Tibial artery (tissue), 4 donors: ENCODE results near the gene PML.

Source experiments
- DNase-seq, 2 donors: peaks; one replicate each; pipeline ENCODE4 v3.0.0-alpha.2; 2019
- H3K27ac ChIP-seq, 2 donors: fragments of 200-600 bp; sonication (generic) in 1 of 2; 1 replicate in 1 of 2; 2 replicates in 1 of 2; pipeline ENCODE4 v1.5.1; 2018 to 2019; ENCODE audit warnings: mild to moderate bottlenecking in 1 of 2
- H3K27me3 ChIP-seq, 2 donors: fragments of 200-600 bp; sonication (generic) in 1 of 2; one replicate each; pipeline versions ENCODE4 v1.5.1 to v1.6.0; 2016 to 2019
- H3K36me3 ChIP-seq, 3 donors: fragments of 200-600 bp; sonication (generic) in 2 of 3; one replicate each; pipeline ENCODE4 v1.5.1; 2016 to 2019; ENCODE audit warnings: mild to moderate bottlenecking in 2 of 3
- H3K4me1 ChIP-seq, 4 donors: fragments of 200-600 bp; sonication (generic) in 2 of 4; 1 replicate in 3 of 4; 2 replicates in 1 of 4; pipeline ENCODE4 v1.5.1; 2016 to 2019
- H3K4me3 ChIP-seq, 2 donors: fragments of 200-600 bp; sonication (generic) in 1 of 2; 1 replicate in 1 of 2; 2 replicates in 1 of 2; pipeline ENCODE4 v1.5.1; 2018 to 2019; ENCODE audit warnings: mild to moderate bottlenecking in 2 of 2
- H3K9me3 ChIP-seq, 3 donors: fragments of 200-600 bp; sonication (generic) in 1 of 3; one replicate each; pipeline ENCODE4 v1.5.1; 2016 to 2019
- intact Hi-C: fragments of 100-400 bp; cut with DNase I; formaldehyde crosslinking; loops from one replicate; pipeline ENCODE4 v1.15.0; 2023; ENCODE audit warnings: low total_unique reads
- TF ChIP-seq, protein P1 (sequence below), 2 experiments: fragments of 200-600 bp in 1 of 2; fragments of 450-650 bp in 1 of 2; IDR thresholded peaks; one replicate each; pipeline ENCODE4 v1.5.1; 2017 to 2019; ENCODE audit warnings: antibody characterized with exemption in 2 of 2, mild to moderate bottlenecking in 1 of 2, moderate library complexity in 1 of 2

The PML gene, protein sequence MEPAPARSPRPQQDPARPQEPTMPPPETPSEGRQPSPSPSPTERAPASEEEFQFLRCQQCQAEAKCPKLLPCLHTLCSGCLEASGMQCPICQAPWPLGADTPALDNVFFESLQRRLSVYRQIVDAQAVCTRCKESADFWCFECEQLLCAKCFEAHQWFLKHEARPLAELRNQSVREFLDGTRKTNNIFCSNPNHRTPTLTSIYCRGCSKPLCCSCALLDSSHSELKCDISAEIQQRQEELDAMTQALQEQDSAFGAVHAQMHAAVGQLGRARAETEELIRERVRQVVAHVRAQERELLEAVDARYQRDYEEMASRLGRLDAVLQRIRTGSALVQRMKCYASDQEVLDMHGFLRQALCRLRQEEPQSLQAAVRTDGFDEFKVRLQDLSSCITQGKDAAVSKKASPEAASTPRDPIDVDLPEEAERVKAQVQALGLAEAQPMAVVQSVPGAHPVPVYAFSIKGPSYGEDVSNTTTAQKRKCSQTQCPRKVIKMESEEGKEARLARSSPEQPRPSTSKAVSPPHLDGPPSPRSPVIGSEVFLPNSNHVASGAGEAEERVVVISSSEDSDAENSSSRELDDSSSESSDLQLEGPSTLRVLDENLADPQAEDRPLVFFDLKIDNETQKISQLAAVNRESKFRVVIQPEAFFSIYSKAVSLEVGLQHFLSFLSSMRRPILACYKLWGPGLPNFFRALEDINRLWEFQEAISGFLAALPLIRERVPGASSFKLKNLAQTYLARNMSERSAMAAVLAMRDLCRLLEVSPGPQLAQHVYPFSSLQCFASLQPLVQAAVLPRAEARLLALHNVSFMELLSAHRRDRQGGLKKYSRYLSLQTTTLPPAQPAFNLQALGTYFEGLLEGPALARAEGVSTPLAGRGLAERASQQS

DNA sequence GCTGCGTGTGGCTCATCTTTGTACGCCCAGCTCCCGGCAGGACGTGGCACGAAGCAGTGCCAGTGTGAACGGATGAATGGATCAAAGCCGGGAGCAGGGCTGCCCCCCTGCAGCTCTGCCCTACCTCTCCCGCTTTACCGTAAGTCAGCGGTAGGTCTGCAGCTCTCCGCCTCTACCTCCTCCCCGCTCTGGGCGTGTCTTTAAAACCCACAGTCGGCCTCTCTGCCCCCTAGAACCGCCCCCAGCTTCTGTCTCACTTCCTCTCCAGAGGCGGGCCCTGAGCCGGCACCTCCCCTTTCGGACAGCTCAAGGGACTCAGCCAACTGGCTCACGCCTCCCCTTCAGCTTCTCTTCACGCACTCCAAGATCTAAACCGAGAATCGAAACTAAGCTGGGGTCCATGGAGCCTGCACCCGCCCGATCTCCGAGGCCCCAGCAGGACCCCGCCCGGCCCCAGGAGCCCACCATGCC, at the start of gene PML:
TSS of gene PML (plus strand) at position 304 of the 471 bp plus-strand sequence. CDS start at position 401, 97 bp downstream.
- peak; percentile 98 to 99 for DNase-seq
- peaks cover 0 to 20% (median 12%) of the 10 kb centered on the region in 3 donors for H3K36me3 ChIP-seq
- H3K27me3 ChIP-seq = no peaks in the 10 kb centered on the region
- H3K4me3 ChIP-seq = peak within 1 kb of the TSS; percentile 84 to 97
- peaks cover 0 to 88% (median 70%) of the 10 kb centered on the region in 4 donors for H3K4me1 ChIP-seq
- peak within 1 kb of the TSS; percentile 89 to 97 for H3K27ac ChIP-seq
- H3K9me3 ChIP-seq = no peaks in the 10 kb centered on the region
- intact Hi-C loops = no loop called here
- TF ChIP-seq, protein P1, sequence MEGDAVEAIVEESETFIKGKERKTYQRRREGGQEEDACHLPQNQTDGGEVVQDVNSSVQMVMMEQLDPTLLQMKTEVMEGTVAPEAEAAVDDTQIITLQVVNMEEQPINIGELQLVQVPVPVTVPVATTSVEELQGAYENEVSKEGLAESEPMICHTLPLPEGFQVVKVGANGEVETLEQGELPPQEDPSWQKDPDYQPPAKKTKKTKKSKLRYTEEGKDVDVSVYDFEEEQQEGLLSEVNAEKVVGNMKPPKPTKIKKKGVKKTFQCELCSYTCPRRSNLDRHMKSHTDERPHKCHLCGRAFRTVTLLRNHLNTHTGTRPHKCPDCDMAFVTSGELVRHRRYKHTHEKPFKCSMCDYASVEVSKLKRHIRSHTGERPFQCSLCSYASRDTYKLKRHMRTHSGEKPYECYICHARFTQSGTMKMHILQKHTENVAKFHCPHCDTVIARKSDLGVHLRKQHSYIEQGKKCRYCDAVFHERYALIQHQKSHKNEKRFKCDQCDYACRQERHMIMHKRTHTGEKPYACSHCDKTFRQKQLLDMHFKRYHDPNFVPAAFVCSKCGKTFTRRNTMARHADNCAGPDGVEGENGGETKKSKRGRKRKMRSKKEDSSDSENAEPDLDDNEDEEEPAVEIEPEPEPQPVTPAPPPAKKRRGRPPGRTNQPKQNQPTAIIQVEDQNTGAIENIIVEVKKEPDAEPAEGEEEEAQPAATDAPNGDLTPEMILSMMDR (IDR thresholded peaks at IDR 0.05) = no peak

DNA sequence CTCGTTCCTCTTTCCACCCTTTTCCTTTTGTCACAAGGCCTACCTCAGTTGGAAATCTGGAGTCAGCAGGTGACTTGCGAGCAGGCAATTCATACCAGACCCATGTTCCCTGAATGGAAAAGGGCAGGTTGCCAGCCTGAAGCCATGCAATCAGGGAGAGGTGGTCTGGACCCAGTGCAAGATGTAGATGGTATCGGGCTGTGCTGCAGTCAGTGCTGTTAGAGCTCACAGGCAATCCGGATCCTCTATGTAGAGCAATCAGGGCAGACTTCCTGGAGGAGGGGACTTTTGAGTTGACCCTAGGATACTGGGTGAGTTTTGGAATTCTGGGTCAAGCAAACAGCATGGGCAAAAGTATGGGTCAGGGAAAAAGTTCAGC, 49.4 kb upstream of the PML start:
- no peak overlapping the region for H3K4me3 ChIP-seq
- TF ChIP-seq, protein P1 (IDR thresholded peaks at IDR 0.05) = no peak
- H3K9me3 ChIP-seq = no peaks in the 10 kb centered on the region
- peaks cover 17 to 38% (median 36%) of the 10 kb centered on the region in 3 donors for H3K36me3 ChIP-seq
- H3K4me1 ChIP-seq = peaks cover 6 to 55% (median 45%) of the 10 kb centered on the region in 4 donors
- H3K27ac ChIP-seq = peak overlapping the region; percentile 62 to 72
- peak in 1 of 2 donors; percentile 5 for DNase-seq
- no peaks in the 10 kb centered on the region for H3K27me3 ChIP-seq
- intact Hi-C loops = no loop called here

- no peak overlapping the region for H3K4me3 ChIP-seq
- H3K27ac ChIP-seq = peak overlapping the region; percentile 53 to 72
- intact Hi-C loops = no loop called here
- no peaks in the 10 kb centered on the region for H3K9me3 ChIP-seq
- no peaks in the 10 kb centered on the region for H3K27me3 ChIP-seq
- peak in 1 of 2 donors; percentile 61 for DNase-seq
- peaks cover 4 to 54% (median 42%) of the 10 kb centered on the region in 4 donors for H3K4me1 ChIP-seq
- peaks cover 17 to 38% (median 36%) of the 10 kb centered on the region in 3 donors for H3K36me3 ChIP-seq
- TF ChIP-seq, protein P1 (IDR thresholded peaks at IDR 0.05) = no peak
Measured at GRCh38 chr15:73946046-73946721, 48.3 kb upstream of the PML start.

- H3K27ac ChIP-seq = peak overlapping the region; percentile 53 to 72
- no peaks in the 10 kb centered on the region for H3K9me3 ChIP-seq
- H3K36me3 ChIP-seq = peaks cover 17 to 38% (median 36%) of the 10 kb centered on the region in 3 donors
- DNase-seq = peak in 1 of 2 donors; percentile 62
- intact Hi-C loops = no loop called here
- no peaks in the 10 kb centered on the region for H3K27me3 ChIP-seq
- peaks cover 11 to 53% (median 41%) of the 10 kb centered on the region in 4 donors for H3K4me1 ChIP-seq
- TF ChIP-seq, protein P1 (IDR thresholded peaks at IDR 0.05) = no peak
- H3K4me3 ChIP-seq = no peak overlapping the region
Measured at GRCh38 chr15:73946795-73947370, 47.6 kb upstream of the PML start.

- H3K27ac ChIP-seq = peak overlapping the region; percentile 53 to 72
- H3K27me3 ChIP-seq = no peaks in the 10 kb centered on the region
- no peak overlapping the region for H3K4me3 ChIP-seq
- DNase-seq = peak in 1 of 2 donors; percentile 60
- intact Hi-C loops = no loop called here
- no peaks in the 10 kb centered on the region for H3K9me3 ChIP-seq
- H3K36me3 ChIP-seq = peaks cover 17 to 38% (median 36%) of the 10 kb centered on the region in 3 donors
- peaks cover 15 to 53% (median 41%) of the 10 kb centered on the region in 4 donors for H3K4me1 ChIP-seq
- TF ChIP-seq, protein P1 (IDR thresholded peaks at IDR 0.05) = no peak
Measured at GRCh38 chr15:73947651-73948050, 46.9 kb upstream of the PML start.
